ENCODE data around the gene PALM2AKAP2. TPM values are rescaled to one million over a fixed set of nuclear protein-coding genes. Genes with fewer than 3 reads are reported as not detected.

The PALM2AKAP2 gene
- total and polyA plus RNA-seq, 10 of the 15 experiments (the other 5 are each of a cell fraction or from before 2014, with no cell fraction given), result 0.01 TPM; not detected in 9

- no peaks in the 10 kb centered on the region for H3K36me3 ChIP-seq (ENCODE audit: control insufficient read depth in 2 of 2, insufficient read depth in 2 of 2, low read length in 1 of 2)
- no peaks in the 10 kb centered on the region for H3K4me1 ChIP-seq (ENCODE audit: control insufficient read depth, insufficient read depth, low read length)
- in situ Hi-C loops (cut with MboI) (no loop called here), intact Hi-C loops (cut with micrococcal nuclease; ENCODE audit: unreplicated experiment) (no loop called here)
- no peak overlapping the region for H2AFZ ChIP-seq (ENCODE audit: control insufficient read depth, low read depth, low read length)
- ChIA-PET SMC1A (ENCODE audit: uncharacterized antibody, unreplicated experiment) (no interaction called here), CTCF (no interaction called here), RAD21 (ENCODE audit: unreplicated experiment) (no interaction called here), POLR2A (no interaction called here)
- no peak overlapping the region for H3K27ac ChIP-seq (ENCODE audit: control insufficient read depth, insufficient read depth)
- BruUV-seq (replicated peaks), result no TSS peak
- no peaks in the 10 kb centered on the region for H4K20me1 ChIP-seq (ENCODE audit: control insufficient read depth, insufficient read depth)
- no peak overlapping the region for H3K9ac ChIP-seq (ENCODE audit: control insufficient read depth, insufficient read depth, low read length)
- H3K27me3 ChIP-seq (replicated peaks in 1 of 2; ENCODE audit: control insufficient read depth in 2 of 2, insufficient read depth in 2 of 2, low read length in 1 of 2), result peaks cover 0 to 3% of the 10 kb centered on the region in 2 experiments; a peak in 2 of 4 replicates
- no peak for FAIRE-seq
- 26% methylated on average over 3 of the region's 3 CpGs for WGBS (ENCODE audit: insufficient coverage, insufficient replicate concordance, low lambda C conversion rate, missing lambda C conversion rate)
- no peak for DNase-seq (ENCODE audit: low read depth, low spot score)
- no peak for ATAC-seq
- no peaks in the 10 kb centered on the region for H3K9me3 ChIP-seq (replicated peaks; ENCODE audit: control insufficient read depth, insufficient read depth, low read length)
- H3K4me2 ChIP-seq (ENCODE audit: control insufficient read depth, insufficient read depth), result no peak overlapping the region
- no peaks in the 10 kb centered on the region for H3K79me2 ChIP-seq (ENCODE audit: control insufficient read depth, insufficient read depth, low read length)
- no peak overlapping the region for H3K4me3 ChIP-seq
- TF ChIP-seq SMAD1 (IDR thresholded peaks at IDR 0.05; ENCODE audit: low read depth, partially characterized antibody) (no peak), ETV6 (conservative IDR thresholded peaks at IDR 0.05 in 1 of 2, IDR thresholded peaks at IDR 0.05 in 1 of 2; ENCODE audit: borderline replicate concordance in 1 of 2, low read depth in 1 of 2) (no peak), PML (IDR thresholded peaks at IDR 0.05; ENCODE audit: low read length) (no peak), SP1 (IDR thresholded peaks at IDR 0.05; ENCODE audit: low read depth, low read length) (no peak), NFIC (IDR thresholded peaks at IDR 0.05; ENCODE audit: low read depth, low read length) (no peak)
- TF ChIP-seq, protein P1, sequence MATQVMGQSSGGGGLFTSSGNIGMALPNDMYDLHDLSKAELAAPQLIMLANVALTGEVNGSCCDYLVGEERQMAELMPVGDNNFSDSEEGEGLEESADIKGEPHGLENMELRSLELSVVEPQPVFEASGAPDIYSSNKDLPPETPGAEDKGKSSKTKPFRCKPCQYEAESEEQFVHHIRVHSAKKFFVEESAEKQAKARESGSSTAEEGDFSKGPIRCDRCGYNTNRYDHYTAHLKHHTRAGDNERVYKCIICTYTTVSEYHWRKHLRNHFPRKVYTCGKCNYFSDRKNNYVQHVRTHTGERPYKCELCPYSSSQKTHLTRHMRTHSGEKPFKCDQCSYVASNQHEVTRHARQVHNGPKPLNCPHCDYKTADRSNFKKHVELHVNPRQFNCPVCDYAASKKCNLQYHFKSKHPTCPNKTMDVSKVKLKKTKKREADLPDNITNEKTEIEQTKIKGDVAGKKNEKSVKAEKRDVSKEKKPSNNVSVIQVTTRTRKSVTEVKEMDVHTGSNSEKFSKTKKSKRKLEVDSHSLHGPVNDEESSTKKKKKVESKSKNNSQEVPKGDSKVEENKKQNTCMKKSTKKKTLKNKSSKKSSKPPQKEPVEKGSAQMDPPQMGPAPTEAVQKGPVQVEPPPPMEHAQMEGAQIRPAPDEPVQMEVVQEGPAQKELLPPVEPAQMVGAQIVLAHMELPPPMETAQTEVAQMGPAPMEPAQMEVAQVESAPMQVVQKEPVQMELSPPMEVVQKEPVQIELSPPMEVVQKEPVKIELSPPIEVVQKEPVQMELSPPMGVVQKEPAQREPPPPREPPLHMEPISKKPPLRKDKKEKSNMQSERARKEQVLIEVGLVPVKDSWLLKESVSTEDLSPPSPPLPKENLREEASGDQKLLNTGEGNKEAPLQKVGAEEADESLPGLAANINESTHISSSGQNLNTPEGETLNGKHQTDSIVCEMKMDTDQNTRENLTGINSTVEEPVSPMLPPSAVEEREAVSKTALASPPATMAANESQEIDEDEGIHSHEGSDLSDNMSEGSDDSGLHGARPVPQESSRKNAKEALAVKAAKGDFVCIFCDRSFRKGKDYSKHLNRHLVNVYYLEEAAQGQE (IDR thresholded peaks at IDR 0.05; ENCODE audit: low read depth, low read length), result no peak
- TF ChIP-seq, protein P2, sequence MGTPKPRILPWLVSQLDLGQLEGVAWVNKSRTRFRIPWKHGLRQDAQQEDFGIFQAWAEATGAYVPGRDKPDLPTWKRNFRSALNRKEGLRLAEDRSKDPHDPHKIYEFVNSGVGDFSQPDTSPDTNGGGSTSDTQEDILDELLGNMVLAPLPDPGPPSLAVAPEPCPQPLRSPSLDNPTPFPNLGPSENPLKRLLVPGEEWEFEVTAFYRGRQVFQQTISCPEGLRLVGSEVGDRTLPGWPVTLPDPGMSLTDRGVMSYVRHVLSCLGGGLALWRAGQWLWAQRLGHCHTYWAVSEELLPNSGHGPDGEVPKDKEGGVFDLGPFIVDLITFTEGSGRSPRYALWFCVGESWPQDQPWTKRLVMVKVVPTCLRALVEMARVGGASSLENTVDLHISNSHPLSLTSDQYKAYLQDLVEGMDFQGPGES (IDR thresholded peaks at IDR 0.05), result no peak
These were observed 15.6 kb downstream of the PALM2AKAP2 start for GRCh38 chr9:109795613-109796012.
